SHP77 treated with DMSO at 0.1 percent for 48 hours (cell line): ENCODE data around the gene MXD1.

Source experiments
- DNase-seq: peaks from one replicate; lab custom pipeline; 2025; lab: John Stamatoyannopoulos, UW

The MXD1 gene

GRCh38 chr2:69952336-69953115 is 37.6 kb downstream of the MXD1 start:
- DNase-seq, result no peak

- DNase-seq, result no peak
Measured at GRCh38 chr2:69954084-69954483, 39.2 kb downstream of the MXD1 start.

- no peak for DNase-seq
Measured at GRCh38 chr2:69955029-69955428, 40.1 kb downstream of the MXD1 start.

- DNase-seq, result no peak
Measured at GRCh38 chr2:69956475-69956979, 41.6 kb downstream of the MXD1 start.

- peak; percentile 71 for DNase-seq
Measured at GRCh38 chr2:69957965-69958364, 43.1 kb downstream of the MXD1 start.

GRCh38 chr2:69958480-69958879 is 43.6 kb downstream of the MXD1 start:
- DNase-seq, result no peak

GRCh38 chr2:69959425-69959824 is 44.5 kb downstream of the MXD1 start:
- no peak for DNase-seq

GRCh38 chr2:69960821-69961220 is 45.9 kb downstream of the MXD1 start:
- DNase-seq, result no peak

- DNase-seq, result no peak
Measured at GRCh38 chr2:69961496-69961895, 46.6 kb downstream of the MXD1 start, which contains the start of gene ASPRV1. ASPRV1 (minus strand) TSS chr2:69961631; CDS start chr2:69961436, 195 bp downstream.

GRCh38 chr2:69962986-69963730 is 48.2 kb downstream of the MXD1 start:
- no peak for DNase-seq

- no peak for DNase-seq
Measured at GRCh38 chr2:69964353-69964841, 49.5 kb downstream of the MXD1 start.

GRCh38 chr2:69965756-69966445 is 51.0 kb downstream of the MXD1 start:
- DNase-seq, result no peak

GRCh38 chr2:69966496-69966895 is 51.6 kb downstream of the MXD1 start:
- no peak for DNase-seq

- no peak for DNase-seq
Measured at GRCh38 chr2:69968609-69969008, 53.7 kb downstream of the MXD1 start.

- DNase-seq, result no peak
Measured at GRCh38 chr2:69969126-69969983, 54.4 kb downstream of the MXD1 start.

GRCh38 chr2:69969991-69970390 is 55.1 kb downstream of the MXD1 start:
- no peak for DNase-seq

- no peak for DNase-seq
Measured at GRCh38 chr2:69972822-69973221, 57.9 kb downstream of the MXD1 start.

- DNase-seq, result no peak
Measured at GRCh38 chr2:69973335-69973735, 58.4 kb downstream of the MXD1 start.

- DNase-seq, result no peak
Measured at GRCh38 chr2:69975136-69975852, 60.4 kb downstream of the MXD1 start.

- no peak for DNase-seq
Measured at GRCh38 chr2:69975853-69976462, 61.0 kb downstream of the MXD1 start.
